Activated naive CD4-positive, alpha-beta T cell treated with anti-CD3 and anti-CD28 coated beads for 36 hours (primary cell): ENCODE results near the gene CYP11A1. TPM values are rescaled to one million over a fixed set of nuclear protein-coding genes. Genes with fewer than 3 reads are reported as not detected.

Experiments used
- CTCF ChIA-PET: fragments of 350-600 bp; sonication (Branson Sonifier 250); formaldehyde crosslinking; loops from one replicate; lab custom pipeline; 2021; ENCODE audit warnings: antibody characterized with exemption; lab: Charles Lee
- DNase-seq: peaks from one replicate; pipeline ENCODE4 v3.0.0-alpha.2; 2020
- H3K27ac Mint-ChIP-seq: one replicate; pipeline ENCODE4 v1.8.0; 2021; ENCODE audit warnings: mild to moderate bottlenecking, mixed read lengths
- H3K27me3 Mint-ChIP-seq: one replicate; pipeline ENCODE4 v1.8.0; 2021; ENCODE audit warnings: low read depth, mixed read lengths
- H3K36me3 Mint-ChIP-seq: one replicate; pipeline ENCODE4 v1.8.0; 2021; ENCODE audit warnings: low read depth, mixed read lengths
- H3K4me1 Mint-ChIP-seq: one replicate; pipeline ENCODE4 v1.8.0; 2021; ENCODE audit warnings: low read depth, mixed read lengths
- H3K4me3 Mint-ChIP-seq: one replicate; pipeline ENCODE4 v1.8.0; 2021; ENCODE audit warnings: mild to moderate bottlenecking, moderate library complexity, mixed read lengths
- H3K9me3 Mint-ChIP-seq: one replicate; pipeline ENCODE4 v1.8.0; 2021; ENCODE audit warnings: mixed read lengths
- intact Hi-C: fragments of 100-400 bp; cut with micrococcal nuclease; formaldehyde crosslinking; loops from one replicate; pipeline ENCODE4 v1.15.1; 2023
- total RNA-seq, 2 experiments: library from RNA; stranded (reverse); gene quantifications; one replicate each; pipeline ENCODE4 v1.2.3, GENCODE V29; 2021

The CYP11A1 gene
- total RNA-seq, 2 experiments from 2014 or later = not detected

GRCh38 chr15:74322558-74323180 is 44.8 kb downstream of the CYP11A1 start:
- intact Hi-C loops = loop anchor here (1.0 kb wide), 2 partner anchors 195 to 349 kb away; no protein-coding TSS in a partner anchor
- Mint-ChIP-seq H3K4me3 (no peak overlapping the region), H3K27me3 (no peaks in the 10 kb centered on the region), H3K27ac (no peak overlapping the region), H3K36me3 (no peaks in the 10 kb centered on the region), H3K4me1 (peaks cover 5% of the 10 kb centered on the region), H3K9me3 (no peaks in the 10 kb centered on the region)
- DNase-seq = peak; percentile 68
- CTCF ChIA-PET = interaction anchor here (0.6 to 3.4 kb wide), 9 partner anchors 14 to 350 kb away, joined by 3 to 23 read pairs (median 4); partner anchors contain the start of genes CCDC33 and ISLR2

DNA sequence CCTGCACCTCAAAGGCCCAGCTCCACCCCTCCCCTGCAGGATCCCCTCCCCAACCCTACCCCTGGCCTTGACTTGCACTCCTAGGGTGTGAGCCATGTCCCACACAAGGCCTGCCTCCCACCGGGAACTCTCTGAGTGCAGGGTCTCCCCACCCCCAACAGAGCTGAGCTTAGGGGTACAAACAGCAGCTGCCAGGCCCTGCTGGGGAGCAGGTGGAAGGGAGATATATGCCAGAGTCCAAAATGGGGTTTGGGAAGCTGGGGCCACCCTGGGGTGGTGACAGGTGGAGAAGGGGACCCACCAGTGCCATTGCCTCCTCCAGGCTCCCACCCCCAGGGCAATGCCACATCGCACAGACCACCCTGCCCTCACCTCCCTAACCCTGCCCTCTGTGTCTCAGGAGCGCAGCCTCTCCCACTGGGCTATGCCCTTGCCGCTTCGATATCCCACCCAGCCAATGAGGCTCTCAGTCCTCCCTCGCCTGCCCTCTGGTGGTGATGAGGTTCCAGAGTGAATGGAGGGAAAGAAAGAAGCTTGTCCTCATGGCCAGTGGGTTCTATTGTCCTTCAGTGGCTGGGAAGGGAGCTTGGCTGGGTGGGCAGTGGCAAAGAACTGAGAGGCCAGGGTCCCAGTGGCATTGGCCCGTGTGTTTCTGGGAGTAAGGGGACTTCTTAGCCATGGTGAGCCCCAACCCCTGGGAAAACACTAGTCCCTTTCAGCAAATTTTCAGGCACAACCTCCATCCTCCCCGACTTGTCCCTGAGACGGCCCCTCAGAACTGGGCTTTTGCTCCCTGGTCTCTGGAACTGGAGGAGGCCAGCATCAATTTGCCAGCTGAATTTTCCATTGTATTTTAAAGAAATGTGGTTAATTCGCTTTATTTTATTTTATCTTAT is 46.8 kb downstream of the CYP11A1 start:
- H3K4me3 Mint-ChIP-seq = no peak overlapping the region
- CTCF ChIA-PET = interaction anchor here (0.7 to 3.4 kb wide), 11 partner anchors 12 to 369 kb away, joined by 3 to 23 read pairs (median 4); no protein-coding TSS in a partner anchor
- H3K36me3 Mint-ChIP-seq = no peaks in the 10 kb centered on the region
- H3K4me1 Mint-ChIP-seq = peaks cover 6% of the 10 kb centered on the region
- no peaks in the 10 kb centered on the region for H3K27me3 Mint-ChIP-seq
- H3K9me3 Mint-ChIP-seq = no peaks in the 10 kb centered on the region
- DNase-seq = peak; percentile 47
- intact Hi-C loops = no loop called here
- H3K27ac Mint-ChIP-seq = no peak overlapping the region

- no peaks in the 10 kb centered on the region for H3K9me3 Mint-ChIP-seq
- no peaks in the 10 kb centered on the region for H3K36me3 Mint-ChIP-seq
- H3K27ac Mint-ChIP-seq = no peak overlapping the region
- H3K27me3 Mint-ChIP-seq = no peaks in the 10 kb centered on the region
- no peak overlapping the region for H3K4me3 Mint-ChIP-seq
- intact Hi-C loops = no loop called here
- H3K4me1 Mint-ChIP-seq = peaks cover 14% of the 10 kb centered on the region
- CTCF ChIA-PET = interaction anchor here (0.7 to 1.3 kb wide), 3 partner anchors 116 to 192 kb away, joined by 3 to 4 read pairs (median 3); no protein-coding TSS in a partner anchor
- peak; percentile 10 for DNase-seq
Measured at GRCh38 chr15:74319596-74320351, 47.7 kb downstream of the CYP11A1 start.

GRCh38 chr15:74319138-74319460 is 48.3 kb downstream of the CYP11A1 start:
- intact Hi-C loops = no loop called here
- Mint-ChIP-seq H3K27ac (no peak overlapping the region), H3K9me3 (no peaks in the 10 kb centered on the region), H3K27me3 (no peaks in the 10 kb centered on the region), H3K4me3 (no peak overlapping the region), H3K36me3 (no peaks in the 10 kb centered on the region), H3K4me1 (peaks cover 16% of the 10 kb centered on the region)
- CTCF ChIA-PET = no interaction called here
- no peak for DNase-seq

- H3K9me3 Mint-ChIP-seq = no peaks in the 10 kb centered on the region
- intact Hi-C loops = no loop called here
- no peak for DNase-seq
- no peak overlapping the region for H3K4me3 Mint-ChIP-seq
- H3K27ac Mint-ChIP-seq = no peak overlapping the region
- H3K4me1 Mint-ChIP-seq = peaks cover 16% of the 10 kb centered on the region
- H3K27me3 Mint-ChIP-seq = no peaks in the 10 kb centered on the region
- H3K36me3 Mint-ChIP-seq = no peaks in the 10 kb centered on the region
- CTCF ChIA-PET = no interaction called here
Measured at GRCh38 chr15:74318376-74319137, 48.9 kb downstream of the CYP11A1 start.

GRCh38 chr15:74317820-74318375 is 49.5 kb downstream of the CYP11A1 start:
- DNase-seq = no peak
- CTCF ChIA-PET = interaction anchor here (0.6 kb wide), 1 partner anchor 366 kb away, joined by 4 read pairs; no protein-coding TSS in a partner anchor
- no peak overlapping the region for H3K27ac Mint-ChIP-seq
- H3K4me1 Mint-ChIP-seq = peaks cover 16% of the 10 kb centered on the region
- no peaks in the 10 kb centered on the region for H3K36me3 Mint-ChIP-seq
- no peaks in the 10 kb centered on the region for H3K9me3 Mint-ChIP-seq
- H3K27me3 Mint-ChIP-seq = no peaks in the 10 kb centered on the region
- intact Hi-C loops = no loop called here
- no peak overlapping the region for H3K4me3 Mint-ChIP-seq

- H3K36me3 Mint-ChIP-seq = no peaks in the 10 kb centered on the region
- no peaks in the 10 kb centered on the region for H3K27me3 Mint-ChIP-seq
- no peak overlapping the region for H3K27ac Mint-ChIP-seq
- CTCF ChIA-PET = no interaction called here
- DNase-seq = no peak
- H3K4me3 Mint-ChIP-seq = no peak overlapping the region
- intact Hi-C loops = no loop called here
- H3K9me3 Mint-ChIP-seq = no peaks in the 10 kb centered on the region
- H3K4me1 Mint-ChIP-seq = peaks cover 16% of the 10 kb centered on the region
Measured at GRCh38 chr15:74316141-74316540, 51.3 kb downstream of the CYP11A1 start.

DNA sequence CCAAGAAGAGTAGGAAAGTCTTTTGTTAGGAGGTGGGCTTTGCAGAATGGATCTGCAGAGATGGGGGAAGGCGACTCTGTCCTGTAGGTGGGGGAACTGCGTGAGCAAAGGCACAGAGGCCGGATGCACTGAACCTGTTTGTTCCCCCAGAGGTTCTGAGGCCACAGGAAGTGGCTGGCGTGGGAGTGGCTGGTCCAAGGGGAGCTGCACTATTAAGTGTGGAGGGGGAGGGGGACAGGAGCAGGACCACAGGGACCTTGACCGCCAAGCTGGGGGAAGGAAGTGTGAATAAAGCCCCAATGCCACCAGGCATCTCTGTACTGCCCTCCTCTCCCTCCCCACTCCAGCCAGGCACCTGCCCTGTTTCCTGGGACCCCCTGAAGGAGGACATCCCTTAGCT is 51.8 kb downstream of the CYP11A1 start:
- H3K27me3 Mint-ChIP-seq = no peaks in the 10 kb centered on the region
- intact Hi-C loops = no loop called here
- no peak overlapping the region for H3K4me3 Mint-ChIP-seq
- H3K9me3 Mint-ChIP-seq = no peaks in the 10 kb centered on the region
- peak; percentile 28 for DNase-seq
- peaks cover 16% of the 10 kb centered on the region for H3K4me1 Mint-ChIP-seq
- no peaks in the 10 kb centered on the region for H3K36me3 Mint-ChIP-seq
- no peak overlapping the region for H3K27ac Mint-ChIP-seq
- CTCF ChIA-PET = interaction anchor here (0.5 kb wide), 1 partner anchor 187 kb away, joined by 3 read pairs; no protein-coding TSS in a partner anchor

GRCh38 chr15:74314795-74315438 is 52.5 kb downstream of the CYP11A1 start:
- DNase-seq = peak; percentile 54
- H3K27ac Mint-ChIP-seq = no peak overlapping the region
- intact Hi-C loops = no loop called here
- no peak overlapping the region for H3K4me3 Mint-ChIP-seq
- H3K27me3 Mint-ChIP-seq = no peaks in the 10 kb centered on the region
- CTCF ChIA-PET = no interaction called here
- peaks cover 13% of the 10 kb centered on the region for H3K4me1 Mint-ChIP-seq
- no peaks in the 10 kb centered on the region for H3K36me3 Mint-ChIP-seq
- no peaks in the 10 kb centered on the region for H3K9me3 Mint-ChIP-seq

GRCh38 chr15:74313889-74314288 is 53.6 kb downstream of the CYP11A1 start:
- Mint-ChIP-seq H3K27me3 (no peaks in the 10 kb centered on the region), H3K36me3 (no peaks in the 10 kb centered on the region), H3K4me1 (peaks cover 11% of the 10 kb centered on the region), H3K4me3 (no peak overlapping the region), H3K9me3 (no peaks in the 10 kb centered on the region), H3K27ac (no peak overlapping the region)
- CTCF ChIA-PET = no interaction called here
- no peak for DNase-seq
- intact Hi-C loops = no loop called here

DNA sequence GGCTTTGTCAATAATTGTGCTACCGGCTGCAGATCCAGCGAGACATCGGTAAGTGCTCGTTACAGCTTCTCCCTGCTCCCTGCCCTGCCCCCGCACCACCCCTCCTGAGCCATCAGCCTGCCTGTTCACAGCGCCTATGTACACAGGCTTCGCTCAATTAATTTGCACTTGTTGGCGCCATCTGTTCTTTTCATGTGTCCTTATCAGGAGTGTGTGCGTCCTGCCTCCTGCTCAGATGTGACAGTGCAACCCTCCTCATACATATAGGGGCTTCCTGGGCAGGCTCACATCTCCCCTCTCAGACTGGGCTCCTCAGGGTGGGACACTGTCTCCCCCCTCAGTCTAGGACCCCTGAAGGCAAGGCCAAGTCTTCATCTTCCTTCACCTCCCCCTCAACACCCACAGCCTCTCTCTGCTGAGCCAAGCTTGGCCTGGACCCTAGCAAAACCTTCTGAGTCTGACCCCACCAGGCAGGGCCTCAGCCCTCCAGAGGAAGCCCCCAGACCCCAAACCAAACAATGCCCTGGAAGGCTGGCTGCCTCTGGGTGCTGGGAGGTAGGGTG is 54.9 kb downstream of the CYP11A1 start:
- H3K27ac Mint-ChIP-seq = no peak overlapping the region
- DNase-seq = no peak
- intact Hi-C loops = no loop called here
- no peak overlapping the region for H3K4me3 Mint-ChIP-seq
- CTCF ChIA-PET = interaction anchor here (0.5 to 1.4 kb wide), 3 partner anchors 91 to 458 kb away, joined by 3 to 4 read pairs (median 4); no protein-coding TSS in a partner anchor
- H3K4me1 Mint-ChIP-seq = peaks cover 11% of the 10 kb centered on the region
- no peaks in the 10 kb centered on the region for H3K9me3 Mint-ChIP-seq
- no peaks in the 10 kb centered on the region for H3K27me3 Mint-ChIP-seq
- no peaks in the 10 kb centered on the region for H3K36me3 Mint-ChIP-seq
